ENCODE data around the gene LGI4. TPM values are rescaled to one million over a fixed set of nuclear protein-coding genes. Genes with fewer than 3 reads are reported as not detected.

Gene LGI4
- total RNA-seq, 1 donor from 2014 or later: 6.7 TPM

DNA sequence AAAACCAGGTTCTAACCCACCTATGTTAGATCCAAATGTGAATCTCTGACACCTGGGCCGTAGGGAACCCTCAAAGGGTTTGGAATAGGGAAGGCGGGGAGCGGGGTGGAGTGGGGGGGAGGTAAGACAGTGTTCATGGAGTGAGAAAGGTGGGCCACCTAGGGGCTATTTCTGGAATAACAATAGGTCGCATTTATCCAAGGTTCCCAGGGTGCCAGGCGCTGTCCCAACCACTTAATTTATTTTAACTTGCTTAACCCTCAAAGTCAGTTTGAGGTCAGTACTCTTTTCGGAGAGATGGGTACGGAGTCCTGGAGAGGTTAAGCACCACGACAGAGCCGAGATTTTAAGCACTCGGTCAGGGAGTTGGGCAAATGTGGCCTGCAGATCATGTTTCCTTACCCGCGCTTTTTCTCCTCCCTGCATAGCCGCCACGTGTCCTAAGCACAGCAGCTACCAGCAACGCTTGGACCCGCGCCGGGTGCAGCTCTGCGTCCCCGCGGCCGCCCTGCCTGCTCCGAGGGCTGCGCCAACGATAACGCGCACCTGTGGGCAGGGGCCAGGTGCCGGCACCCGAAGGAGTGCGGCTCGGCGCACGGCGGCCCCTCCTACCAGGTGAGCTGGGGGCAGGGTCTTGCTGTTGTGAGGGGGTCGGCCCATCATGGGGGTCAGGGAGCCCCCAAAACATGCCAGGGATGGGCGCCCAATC is 44.2 kb downstream of the LGI4 start:
- H3K27me3 ChIP-seq: peaks cover 11% of the 10 kb centered on the region
- DNase-seq (peak; percentile 72), ATAC-seq (peak; percentile 95)
- no peak overlapping the region for H3K27ac ChIP-seq
- TF ChIP-seq, protein P1, sequence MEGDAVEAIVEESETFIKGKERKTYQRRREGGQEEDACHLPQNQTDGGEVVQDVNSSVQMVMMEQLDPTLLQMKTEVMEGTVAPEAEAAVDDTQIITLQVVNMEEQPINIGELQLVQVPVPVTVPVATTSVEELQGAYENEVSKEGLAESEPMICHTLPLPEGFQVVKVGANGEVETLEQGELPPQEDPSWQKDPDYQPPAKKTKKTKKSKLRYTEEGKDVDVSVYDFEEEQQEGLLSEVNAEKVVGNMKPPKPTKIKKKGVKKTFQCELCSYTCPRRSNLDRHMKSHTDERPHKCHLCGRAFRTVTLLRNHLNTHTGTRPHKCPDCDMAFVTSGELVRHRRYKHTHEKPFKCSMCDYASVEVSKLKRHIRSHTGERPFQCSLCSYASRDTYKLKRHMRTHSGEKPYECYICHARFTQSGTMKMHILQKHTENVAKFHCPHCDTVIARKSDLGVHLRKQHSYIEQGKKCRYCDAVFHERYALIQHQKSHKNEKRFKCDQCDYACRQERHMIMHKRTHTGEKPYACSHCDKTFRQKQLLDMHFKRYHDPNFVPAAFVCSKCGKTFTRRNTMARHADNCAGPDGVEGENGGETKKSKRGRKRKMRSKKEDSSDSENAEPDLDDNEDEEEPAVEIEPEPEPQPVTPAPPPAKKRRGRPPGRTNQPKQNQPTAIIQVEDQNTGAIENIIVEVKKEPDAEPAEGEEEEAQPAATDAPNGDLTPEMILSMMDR (IDR thresholded peaks at IDR 0.05): peak; percentile 60
- intact Hi-C loops (cut with DNase I): no loop called here
- no peak overlapping the region for H3K4me3 ChIP-seq
- no peaks in the 10 kb centered on the region for H3K36me3 ChIP-seq
- peaks cover 4% of the 10 kb centered on the region for H3K4me1 ChIP-seq
- no peaks in the 10 kb centered on the region for H3K9me3 ChIP-seq

DNA sequence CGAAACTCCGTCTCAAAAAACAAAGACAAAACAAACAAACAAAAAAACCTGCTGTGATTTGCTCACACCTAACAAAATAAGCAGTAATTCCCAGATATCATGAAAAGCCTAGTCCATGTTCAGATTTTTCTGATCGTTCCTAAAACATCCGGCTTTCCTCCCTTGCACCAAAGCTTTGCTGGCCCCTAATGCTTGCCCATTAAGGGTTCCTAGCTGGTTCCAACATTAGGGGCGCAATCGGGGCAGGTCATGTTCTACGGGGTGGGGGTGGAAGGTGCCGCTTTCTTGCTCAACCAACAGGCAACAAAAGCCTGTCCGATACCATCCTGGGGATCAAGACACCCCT is 44.7 kb downstream of the LGI4 start:
- DNase-seq (no peak), ATAC-seq (no peak)
- no peaks in the 10 kb centered on the region for H3K36me3 ChIP-seq
- H3K27ac ChIP-seq: no peak overlapping the region
- TF ChIP-seq, protein P1 (IDR thresholded peaks at IDR 0.05): no peak
- no peak overlapping the region for H3K4me3 ChIP-seq
- H3K27me3 ChIP-seq: peaks cover 11% of the 10 kb centered on the region
- no peaks in the 10 kb centered on the region for H3K9me3 ChIP-seq
- peaks cover 4% of the 10 kb centered on the region for H3K4me1 ChIP-seq
- intact Hi-C loops (cut with DNase I): no loop called here

DNA sequence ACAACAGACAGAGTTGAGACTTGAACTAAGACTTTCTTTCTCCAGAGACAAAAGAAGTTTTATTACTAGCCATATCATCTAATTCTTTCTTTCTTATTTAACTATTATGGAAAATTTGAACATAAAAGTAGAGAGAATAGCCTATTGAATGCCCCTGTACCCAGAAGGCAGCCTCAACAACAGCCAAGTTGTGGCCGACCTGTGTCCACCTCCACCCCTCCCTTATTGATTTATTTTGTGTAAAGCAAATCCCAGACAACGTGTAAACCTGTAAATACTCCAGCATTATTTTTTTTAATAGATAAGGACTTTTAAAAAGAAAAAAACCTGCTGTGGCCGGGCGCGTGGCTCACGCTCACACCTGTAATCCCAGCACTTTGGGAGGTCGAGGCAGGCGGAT is 45.3 kb downstream of the LGI4 start:
- intact Hi-C loops (cut with DNase I): no loop called here
- H3K4me3 ChIP-seq: no peak overlapping the region
- DNase-seq (no peak), ATAC-seq (no peak)
- H3K36me3 ChIP-seq: no peaks in the 10 kb centered on the region
- peaks cover 4% of the 10 kb centered on the region for H3K4me1 ChIP-seq
- peaks cover 11% of the 10 kb centered on the region for H3K27me3 ChIP-seq
- TF ChIP-seq, protein P1 (IDR thresholded peaks at IDR 0.05): no peak
- H3K27ac ChIP-seq: no peak overlapping the region
- H3K9me3 ChIP-seq: no peaks in the 10 kb centered on the region

DNA sequence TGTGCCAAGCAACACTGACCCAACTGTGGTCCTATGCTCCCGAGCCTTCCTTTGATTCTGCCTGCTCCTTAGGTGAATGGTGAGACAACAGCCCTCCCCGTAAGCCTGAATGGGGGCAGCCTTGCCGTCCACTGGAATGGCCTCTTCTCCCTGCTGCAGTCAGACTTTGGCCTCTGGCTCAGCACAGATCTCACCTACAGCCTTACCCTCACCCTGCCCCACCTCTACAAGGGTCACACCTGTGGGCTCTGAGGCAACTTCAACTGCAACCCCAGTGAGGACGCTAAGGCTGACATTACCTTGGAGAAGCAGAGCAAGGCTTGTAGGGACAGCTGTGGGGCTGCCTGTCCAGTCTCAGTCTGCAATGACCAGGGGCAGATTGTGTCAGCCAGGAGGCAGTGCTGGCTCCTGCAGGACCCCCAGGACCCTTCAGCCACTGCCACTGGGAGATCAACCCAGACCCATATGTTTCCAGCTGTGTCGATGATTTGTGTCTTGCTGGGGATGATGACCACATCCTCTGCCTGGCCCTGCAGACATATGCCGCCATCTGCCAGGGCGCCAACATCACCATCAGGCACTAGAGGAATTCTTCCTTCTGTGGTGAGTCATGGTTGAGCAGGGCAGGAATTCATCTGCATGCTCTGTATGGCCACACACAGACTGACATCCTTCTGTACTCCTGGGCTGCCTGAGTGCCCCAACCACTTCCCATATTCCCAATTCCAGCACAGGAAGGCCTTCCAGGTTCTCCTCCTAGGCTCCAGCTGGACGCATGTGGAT is 46.5 kb downstream of the LGI4 start:
- Histone ChIP-seq H3K36me3 (no peaks in the 10 kb centered on the region), H3K9me3 (no peaks in the 10 kb centered on the region), H3K27me3 (peaks cover 11% of the 10 kb centered on the region), H3K4me1 (peaks cover 4% of the 10 kb centered on the region), H3K4me3 (no peak overlapping the region), H3K27ac (no peak overlapping the region)
- ATAC-seq (no peak), DNase-seq (no peak)
- TF ChIP-seq, protein P1 (IDR thresholded peaks at IDR 0.05): no peak
- intact Hi-C loops (cut with DNase I): no loop called here

DNA sequence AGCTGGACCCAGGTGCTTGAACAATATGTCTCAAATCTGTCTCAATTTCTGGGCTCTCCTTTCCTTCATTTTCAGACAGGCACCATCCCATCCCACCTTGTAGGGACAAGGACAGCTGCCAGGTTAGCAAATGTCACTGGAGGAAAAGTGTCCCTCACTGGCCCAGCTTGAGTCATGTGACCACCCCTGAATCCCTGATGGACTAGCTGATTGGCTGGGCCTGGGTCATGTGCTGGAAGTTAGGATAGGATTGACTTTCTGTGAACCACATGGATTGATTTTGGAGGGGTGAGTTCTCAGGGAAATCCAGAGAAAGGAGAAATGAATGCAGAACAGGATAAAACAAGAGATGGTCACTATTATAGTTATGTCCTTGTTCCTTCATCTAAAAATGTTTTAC is 47.5 kb downstream of the LGI4 start:
- H3K4me1 ChIP-seq: peaks cover 4% of the 10 kb centered on the region
- H3K4me3 ChIP-seq: no peak overlapping the region
- no peaks in the 10 kb centered on the region for H3K36me3 ChIP-seq
- no peak overlapping the region for H3K27ac ChIP-seq
- intact Hi-C loops (cut with DNase I): no loop called here
- peaks cover 11% of the 10 kb centered on the region for H3K27me3 ChIP-seq
- no peaks in the 10 kb centered on the region for H3K9me3 ChIP-seq
- DNase-seq (no peak), ATAC-seq (no peak)
- TF ChIP-seq, protein P1 (IDR thresholded peaks at IDR 0.05): no peak

All from upper lobe of right lung (tissue), 1 donor.